GM21390 (cell line): Measurements from ENCODE around the gene CHRM5.
"Not testable (repeated sequence)": the region's sequence is repeated elsewhere in the genome, so short reads cannot be mapped to it uniquely, and the experiment has no call there.

Experiments
- ATAC-seq: cut with Tn5 transposase; IDR thresholded peaks from one replicate; pipeline ENCODE4 v1.9.1; 2021; ENCODE audit not compliant: unreplicated experiment

Gene CHRM5

GRCh38 chr15:33985751-33986150 is 17.5 kb downstream of the CHRM5 start:
- no peak for ATAC-seq

GRCh38 chr15:33987444-33987843 is 19.1 kb downstream of the CHRM5 start:
- ATAC-seq = no peak

GRCh38 chr15:33988384-33988783 is 20.1 kb downstream of the CHRM5 start:
- ATAC-seq = no peak

GRCh38 chr15:33994005-33994615 is 25.8 kb downstream of the CHRM5 start:
- no peak for ATAC-seq

- not testable (repeated sequence) for ATAC-seq
Observed at GRCh38 chr15:33995666-33996065, 27.4 kb downstream of the CHRM5 start.

- no peak for ATAC-seq
Observed at GRCh38 chr15:34001536-34001935, 33.2 kb downstream of the CHRM5 start.

- no peak for ATAC-seq
Observed at GRCh38 chr15:34006381-34006780, 38.1 kb downstream of the CHRM5 start.

GRCh38 chr15:34009656-34010055 is 41.4 kb downstream of the CHRM5 start:
- no peak for ATAC-seq

- ATAC-seq = no peak
Observed at GRCh38 chr15:34010921-34011320, 42.6 kb downstream of the CHRM5 start.

GRCh38 chr15:34011481-34011880 is 43.2 kb downstream of the CHRM5 start:
- no peak for ATAC-seq

GRCh38 chr15:34012461-34013028 is 44.2 kb downstream of the CHRM5 start:
- ATAC-seq = no peak

GRCh38 chr15:34013746-34014145 is 45.4 kb downstream of the CHRM5 start:
- ATAC-seq = no peak

GRCh38 chr15:34014556-34014955 is 46.3 kb downstream of the CHRM5 start:
- no peak for ATAC-seq

GRCh38 chr15:34018021-34018645 is 49.8 kb downstream of the CHRM5 start:
- no peak for ATAC-seq

- ATAC-seq = not testable (repeated sequence)
Observed at GRCh38 chr15:34018738-34019137, 50.4 kb downstream of the CHRM5 start.

- no peak for ATAC-seq
Observed at GRCh38 chr15:34019369-34019990, 51.2 kb downstream of the CHRM5 start.

GRCh38 chr15:34023907-34024306 is 55.6 kb downstream of the CHRM5 start:
- no peak for ATAC-seq

GRCh38 chr15:34025252-34025651 is 57.0 kb downstream of the CHRM5 start:
- ATAC-seq = no peak

GRCh38 chr15:34027606-34028005 is 59.3 kb downstream of the CHRM5 start:
- no peak for ATAC-seq

- ATAC-seq = no peak
Observed at GRCh38 chr15:34031987-34032760, 63.9 kb downstream of the CHRM5 start.
